ENCODE results near the gene PDE4D. TPM values are rescaled to one million over a fixed set of nuclear protein-coding genes. Genes with fewer than 3 reads are reported as not detected.

The PDE4D gene
- total RNA-seq, 1 experiment from 2014 or later: 6.5 TPM

DNA sequence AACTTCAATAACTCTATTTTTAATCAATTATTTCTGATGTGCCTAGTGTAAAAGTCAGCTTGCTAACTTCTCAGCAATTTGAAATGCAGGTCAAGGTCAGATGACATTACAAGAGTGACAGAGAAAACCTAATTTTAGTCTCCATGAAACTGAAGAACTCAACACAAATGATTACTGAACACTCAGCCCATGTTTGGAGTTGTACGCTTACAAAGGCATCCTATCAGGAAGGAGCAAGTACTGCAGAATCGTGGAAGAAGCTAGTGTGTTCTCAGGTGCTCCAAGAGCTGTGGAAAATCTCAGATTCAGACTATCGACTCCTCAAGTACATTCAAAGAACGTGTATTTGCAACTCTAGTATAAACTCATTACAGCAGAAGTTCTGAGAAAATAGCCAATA, 526.7 kb downstream of the PDE4D start:
- intact Hi-C loops (cut with micrococcal nuclease; ENCODE audit: unreplicated experiment): loop anchor here (5.0 kb wide), 1 partner anchor 179 kb away; no protein-coding TSS in a partner anchor
- DNase-seq (ENCODE audit: low spot score): no peak
- Histone ChIP-seq H3K27me3 (replicated peaks; ENCODE audit: insufficient read depth, low read depth, low read length, poor library complexity) (no peaks in the 10 kb centered on the region), H3K9me3 (ENCODE audit: low read depth, low read length, poor library complexity, severe bottlenecking) (no peaks in the 10 kb centered on the region), H3K27ac (ENCODE audit: low read depth, low read length, poor library complexity, severe bottlenecking) (no peak overlapping the region), H3K4me3 (ENCODE audit: low read depth, low read length, poor library complexity, severe bottlenecking) (no peak overlapping the region), H3K36me3 (ENCODE audit: insufficient read depth, low read length, poor library complexity, severe bottlenecking) (no peaks in the 10 kb centered on the region), H3K4me1 (ENCODE audit: insufficient read depth, low read length, poor library complexity, severe bottlenecking) (no peaks in the 10 kb centered on the region)
- no TSS peak for BruUV-seq (replicated peaks)
- TF ChIP-seq EZH2 (IDR thresholded peaks at IDR 0.05; ENCODE audit: borderline replicate concordance, low read depth, low read length, poor library complexity, severe bottlenecking): no peak
- no peak for TF ChIP-seq CTCF (conservative IDR thresholded peaks at IDR 0.05; ENCODE audit: low read depth, low read length)
- ChIA-PET CTCF (interaction anchor here (0.6 kb wide), 1 partner anchor 14 kb away, joined by 3 read pairs; no protein-coding TSS in a partner anchor), POLR2A (ENCODE audit: low non-redundant PET) (no interaction called here)

- BruUV-seq (replicated peaks): no TSS peak
- intact Hi-C loops (cut with micrococcal nuclease; ENCODE audit: unreplicated experiment): no loop called here
- CTCF ChIA-PET: no interaction called here
- POLR2A ChIA-PET (ENCODE audit: low non-redundant PET): no interaction called here
- no peak for DNase-seq (ENCODE audit: low spot score)
- Histone ChIP-seq H3K27me3 (replicated peaks; ENCODE audit: insufficient read depth, low read depth, low read length, poor library complexity) (no peaks in the 10 kb centered on the region), H3K36me3 (ENCODE audit: insufficient read depth, low read length, poor library complexity, severe bottlenecking) (no peaks in the 10 kb centered on the region), H3K4me1 (ENCODE audit: insufficient read depth, low read length, poor library complexity, severe bottlenecking) (no peaks in the 10 kb centered on the region), H3K9me3 (ENCODE audit: low read depth, low read length, poor library complexity, severe bottlenecking) (no peaks in the 10 kb centered on the region), H3K4me3 (ENCODE audit: low read depth, low read length, poor library complexity, severe bottlenecking) (no peak overlapping the region), H3K27ac (ENCODE audit: low read depth, low read length, poor library complexity, severe bottlenecking) (no peak overlapping the region)
- no peak for TF ChIP-seq CTCF (conservative IDR thresholded peaks at IDR 0.05; ENCODE audit: low read depth, low read length)
- TF ChIP-seq EZH2 (IDR thresholded peaks at IDR 0.05; ENCODE audit: borderline replicate concordance, low read depth, low read length, poor library complexity, severe bottlenecking): no peak
Observed at GRCh38 chr5:59362438-59362837, 531.1 kb downstream of the PDE4D start.

DNA sequence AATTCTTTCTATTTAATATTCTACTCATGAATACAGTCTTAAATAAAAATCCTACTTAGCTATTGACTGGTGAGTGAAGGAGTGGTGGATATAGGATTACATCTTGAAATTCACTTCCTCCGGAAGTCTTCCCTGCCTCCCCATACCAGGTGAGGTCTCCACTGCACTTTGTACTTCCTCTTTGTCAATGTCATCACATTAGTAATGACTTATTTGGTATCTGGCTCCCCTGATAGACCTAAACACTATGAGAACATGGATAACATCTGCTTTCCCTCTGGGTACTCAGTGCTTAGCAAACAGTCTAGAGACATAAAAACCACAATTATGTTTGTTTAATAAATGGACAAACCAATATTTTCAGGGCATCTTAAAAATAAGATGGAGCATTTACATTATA, 532.1 kb downstream of the PDE4D start:
- Histone ChIP-seq H3K4me3 (ENCODE audit: low read depth, low read length, poor library complexity, severe bottlenecking) (no peak overlapping the region), H3K36me3 (ENCODE audit: insufficient read depth, low read length, poor library complexity, severe bottlenecking) (no peaks in the 10 kb centered on the region), H3K27me3 (replicated peaks; ENCODE audit: insufficient read depth, low read depth, low read length, poor library complexity) (no peaks in the 10 kb centered on the region), H3K27ac (ENCODE audit: low read depth, low read length, poor library complexity, severe bottlenecking) (no peak overlapping the region), H3K9me3 (ENCODE audit: low read depth, low read length, poor library complexity, severe bottlenecking) (no peaks in the 10 kb centered on the region), H3K4me1 (ENCODE audit: insufficient read depth, low read length, poor library complexity, severe bottlenecking) (no peaks in the 10 kb centered on the region)
- no peak for TF ChIP-seq EZH2 (IDR thresholded peaks at IDR 0.05; ENCODE audit: borderline replicate concordance, low read depth, low read length, poor library complexity, severe bottlenecking)
- no peak for TF ChIP-seq CTCF (conservative IDR thresholded peaks at IDR 0.05; ENCODE audit: low read depth, low read length)
- BruUV-seq (replicated peaks): no TSS peak
- intact Hi-C loops (cut with micrococcal nuclease; ENCODE audit: unreplicated experiment): no loop called here
- DNase-seq (ENCODE audit: low spot score): no peak
- POLR2A ChIA-PET (ENCODE audit: low non-redundant PET): no interaction called here
- CTCF ChIA-PET: no interaction called here
